Measurements from ENCODE around the gene CASKIN2. TPM values are rescaled to one million over a fixed set of nuclear protein-coding genes. Genes with fewer than 3 reads are reported as not detected.

Gene CASKIN2
- total RNA-seq, 1 donor from 2014 or later: 3.9 TPM

- H3K36me3 ChIP-seq (ENCODE audit: control insufficient read depth, insufficient read depth, low read length): no peaks in the 10 kb centered on the region
- no peak overlapping the region for H3K4me3 ChIP-seq (ENCODE audit: low read depth, low read length)
- peak; percentile 62 for DNase-seq (ENCODE audit: low read depth)
- no peak for TF ChIP-seq CTCF (IDR thresholded peaks at IDR 0.05; ENCODE audit: insufficient read depth, low read length, severe bottlenecking)
- no peak for FAIRE-seq
- H3K27me3 ChIP-seq (ENCODE audit: control insufficient read depth, insufficient read depth, low read length): no peaks in the 10 kb centered on the region
These were observed 61.1 kb downstream of the CASKIN2 start for GRCh38 chr17:75454193-75454592.

- DNase-seq (ENCODE audit: low read depth) (no peak), FAIRE-seq (no peak)
- TF ChIP-seq CTCF (IDR thresholded peaks at IDR 0.05; ENCODE audit: insufficient read depth, low read length, severe bottlenecking): no peak
- Histone ChIP-seq H3K4me3 (ENCODE audit: low read depth, low read length) (no peak overlapping the region), H3K36me3 (ENCODE audit: control insufficient read depth, insufficient read depth, low read length) (no peaks in the 10 kb centered on the region), H3K27me3 (ENCODE audit: control insufficient read depth, insufficient read depth, low read length) (no peaks in the 10 kb centered on the region)
These were observed 65.1 kb downstream of the CASKIN2 start for GRCh38 chr17:75450270-75450669.

Other genes starting within 250 kb of the CASKIN2 start
- gene MIF4GD, start 244.3 kb downstream of the CASKIN2 start, total RNA-seq: 30.0 and 36.4 TPM in 2 replicates
- gene SLC25A19, start 226.1 kb downstream of the CASKIN2 start, total RNA-seq: 10.2 and 12.1 TPM in 2 replicates
- 102 and 103 TPM in 2 replicates for gene GRB2, start 109.9 kb downstream of the CASKIN2 start, total RNA-seq
- 13.7 and 14.5 TPM in 2 replicates for gene TMEM94, start 58.9 kb downstream of the CASKIN2 start, total RNA-seq
- gene TSEN54, start 991 bp upstream of the CASKIN2 start, total RNA-seq: 16.3 and 25.3 TPM in 2 replicates
- 44.5 and 63.9 TPM in 2 replicates for gene LLGL2, start 10.2 kb upstream of the CASKIN2 start, total RNA-seq
- gene MYO15B, start 72.3 kb upstream of the CASKIN2 start, total RNA-seq: 1.6 and 3.6 TPM in 2 replicates
- gene SMIM5, start 117.9 kb upstream of the CASKIN2 start, total RNA-seq: 3.9 and 7.4 TPM in 2 replicates
- 11.6 and 28.9 TPM in 2 replicates for gene RECQL5, start 151.6 kb upstream of the CASKIN2 start, total RNA-seq
- gene SAP30BP, start 151.8 kb upstream of the CASKIN2 start, total RNA-seq: 58.4 and 65.0 TPM in 2 replicates
- gene ITGB4, start 205.9 kb upstream of the CASKIN2 start, total RNA-seq: 297 and 565 TPM in 2 replicates
- gene GALK1, start 249.7 kb upstream of the CASKIN2 start, total RNA-seq: 13.4 and 32.8 TPM in 2 replicates